Dendritic cell treated with granulocyte-macrophage colony-stimulating factor and Interleukin-4, amounts not matched to agents 40 ng/mL and 50 ng/mL, for 4 days (primary cell): ENCODE results near the gene TANC1.

ENCODE experiments used
- H3K27ac Mint-ChIP-seq: one replicate; pipeline ENCODE4 v1.8.0; 2022; ENCODE audit warnings: mild to moderate bottlenecking, mixed read lengths
- H3K27me3 Mint-ChIP-seq: one replicate; pipeline ENCODE4 v1.8.0; 2022; ENCODE audit warnings: mild to moderate bottlenecking, mixed read lengths
- H3K36me3 Mint-ChIP-seq: one replicate; pipeline ENCODE4 v1.8.0; 2022; ENCODE audit warnings: low read depth, mixed read lengths
- H3K4me1 Mint-ChIP-seq: one replicate; pipeline ENCODE4 v1.8.0; 2022; ENCODE audit warnings: low read depth, mixed read lengths
- H3K4me3 Mint-ChIP-seq: one replicate; pipeline ENCODE4 v1.8.0; 2022; ENCODE audit warnings: mild to moderate bottlenecking, moderate library complexity, mixed read lengths
- H3K9me3 Mint-ChIP-seq: one replicate; pipeline ENCODE4 v1.8.0; 2022; ENCODE audit warnings: mixed read lengths
- intact Hi-C: fragments of 100-400 bp; cut with micrococcal nuclease; formaldehyde crosslinking; loops from one replicate; pipeline ENCODE4 v1.15.0; 2022

The TANC1 gene

DNA sequence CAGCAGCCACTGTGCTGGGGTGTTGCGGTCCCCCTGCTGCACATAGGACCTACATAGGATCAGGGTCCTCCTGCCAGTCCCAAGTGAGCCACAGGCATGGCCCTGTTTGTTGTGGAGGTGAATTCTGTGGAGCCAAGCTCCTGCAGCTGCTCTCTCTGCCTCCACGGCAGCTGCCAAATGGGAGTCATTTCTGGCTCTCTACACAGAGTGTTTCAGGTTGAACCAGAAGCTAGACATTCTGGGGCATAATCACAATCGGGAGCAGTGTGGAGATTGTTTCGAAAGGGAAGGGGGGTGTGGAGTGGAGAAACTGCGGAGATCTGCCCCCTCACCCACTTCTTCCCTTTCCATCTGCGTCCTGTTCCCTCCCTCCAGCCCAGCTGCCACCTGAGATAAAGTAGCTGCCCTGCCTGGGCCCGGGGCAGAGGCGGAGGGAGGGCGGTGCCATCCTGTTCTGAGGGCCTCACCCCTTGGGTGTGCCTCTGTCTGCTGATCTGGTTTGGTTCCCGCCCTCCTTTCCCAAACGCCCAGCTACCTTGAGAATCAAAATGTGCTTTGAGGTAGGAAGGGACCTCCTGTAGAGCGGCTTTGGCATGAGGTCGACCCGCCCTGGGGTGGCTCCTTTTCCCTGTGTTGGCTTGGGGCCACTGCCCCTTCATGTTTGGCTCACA lies 178.7 kb downstream of the TANC1 start:
- no peaks in the 10 kb centered on the region for H3K27me3 Mint-ChIP-seq
- peak overlapping the region; percentile 21 for H3K4me3 Mint-ChIP-seq
- H3K36me3 Mint-ChIP-seq = no peaks in the 10 kb centered on the region
- intact Hi-C loops = no loop called here
- H3K27ac Mint-ChIP-seq = peak overlapping the region; percentile 73
- peaks cover 26% of the 10 kb centered on the region for H3K4me1 Mint-ChIP-seq
- no peaks in the 10 kb centered on the region for H3K9me3 Mint-ChIP-seq

DNA sequence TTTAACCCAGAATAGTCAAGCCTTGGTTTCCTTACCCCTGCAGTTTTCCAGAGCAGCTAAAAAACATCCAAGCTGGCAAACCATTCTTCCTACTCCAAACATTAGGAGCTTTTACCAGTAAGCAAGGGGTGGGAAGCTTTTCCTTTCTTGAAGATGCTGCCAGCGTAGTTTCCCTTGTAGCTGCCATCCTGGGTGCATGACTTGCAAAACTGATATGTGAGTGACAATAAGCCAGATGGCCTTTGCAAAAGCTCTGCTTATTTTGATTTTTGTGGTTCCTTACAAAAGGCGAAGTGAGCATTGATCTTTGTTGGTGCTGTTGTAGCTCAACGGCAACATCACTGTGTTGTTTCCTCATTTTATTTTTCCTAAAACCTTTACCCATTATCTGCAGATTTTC lies 179.2 kb downstream of the TANC1 start:
- Mint-ChIP-seq H3K9me3 (no peaks in the 10 kb centered on the region), H3K4me1 (peaks cover 26% of the 10 kb centered on the region), H3K27me3 (no peaks in the 10 kb centered on the region), H3K27ac (peak overlapping the region; percentile 73), H3K4me3 (peak overlapping the region; percentile 21), H3K36me3 (no peaks in the 10 kb centered on the region)
- intact Hi-C loops = no loop called here

DNA sequence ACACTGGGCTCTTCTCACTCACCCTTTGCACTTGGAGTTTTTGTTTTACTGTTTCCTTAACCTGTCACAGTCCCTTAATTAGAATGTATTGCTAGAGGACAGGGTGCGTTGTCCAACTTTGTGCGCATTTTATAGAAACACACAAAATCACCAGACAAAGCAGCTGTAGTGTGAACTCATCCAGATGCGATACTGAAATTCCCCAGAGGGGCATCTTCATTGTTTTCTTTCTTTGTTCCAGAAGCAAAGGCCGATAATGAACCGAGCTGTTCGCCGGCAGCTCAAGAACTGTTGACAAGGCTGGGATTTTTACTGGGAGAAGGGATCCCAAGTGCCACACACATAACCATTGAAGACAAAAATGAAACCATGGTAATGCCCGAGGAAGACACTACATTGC lies 180.5 kb downstream of the TANC1 start:
- Mint-ChIP-seq H3K36me3 (no peaks in the 10 kb centered on the region), H3K9me3 (no peaks in the 10 kb centered on the region), H3K27me3 (peaks cover 4% of the 10 kb centered on the region), H3K27ac (no peak overlapping the region), H3K4me1 (peaks cover 32% of the 10 kb centered on the region), H3K4me3 (no peak overlapping the region)
- intact Hi-C loops = no loop called here

DNA sequence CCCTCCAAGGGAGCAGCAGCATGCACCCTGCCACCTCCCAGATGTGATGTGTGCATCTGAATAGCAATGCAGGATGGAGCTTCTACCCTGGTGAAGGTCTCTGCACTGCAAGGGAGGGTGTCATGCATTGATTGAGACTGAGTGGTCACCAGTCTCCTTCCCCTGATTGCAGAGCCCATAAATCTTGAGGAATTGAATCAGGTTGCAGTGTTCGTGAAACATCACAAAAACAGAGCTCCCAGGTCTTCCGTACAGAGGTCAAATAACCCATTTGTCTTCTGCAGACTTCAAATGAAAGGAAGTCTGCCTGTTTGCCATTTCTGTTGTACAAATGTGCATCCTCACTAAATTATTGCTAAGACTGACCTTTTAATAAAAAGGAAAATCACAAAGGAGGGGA lies 181.3 kb downstream of the TANC1 start:
- H3K36me3 Mint-ChIP-seq = no peaks in the 10 kb centered on the region
- no peak overlapping the region for H3K4me3 Mint-ChIP-seq
- no peak overlapping the region for H3K27ac Mint-ChIP-seq
- H3K9me3 Mint-ChIP-seq = no peaks in the 10 kb centered on the region
- intact Hi-C loops = no loop called here
- peaks cover 4% of the 10 kb centered on the region for H3K27me3 Mint-ChIP-seq
- peaks cover 28% of the 10 kb centered on the region for H3K4me1 Mint-ChIP-seq

DNA sequence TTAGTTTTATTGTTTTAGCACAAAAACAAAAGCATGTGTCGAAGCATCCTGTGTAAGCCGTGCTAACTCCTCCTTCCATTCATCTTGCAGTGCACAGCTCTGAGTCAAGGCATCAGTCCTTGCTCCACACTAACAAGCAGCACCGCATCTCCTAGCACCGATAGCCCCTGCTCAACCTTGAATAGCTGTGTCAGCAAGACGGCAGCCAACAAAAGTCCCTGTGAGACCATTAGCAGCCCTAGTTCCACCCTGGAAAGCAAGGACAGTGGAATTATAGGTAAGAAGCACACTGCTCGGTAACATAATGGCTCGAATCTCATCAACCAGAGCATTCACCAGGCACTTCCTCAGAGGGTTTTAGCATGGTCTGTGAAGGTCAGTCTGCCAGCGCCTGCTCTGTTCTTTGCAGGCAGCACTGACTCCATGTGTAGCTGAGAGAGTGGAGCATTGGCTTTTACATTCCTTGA lies 181.9 kb downstream of the TANC1 start:
- H3K36me3 Mint-ChIP-seq = no peaks in the 10 kb centered on the region
- intact Hi-C loops = no loop called here
- H3K27me3 Mint-ChIP-seq = peaks cover 4% of the 10 kb centered on the region
- no peak overlapping the region for H3K27ac Mint-ChIP-seq
- peaks cover 22% of the 10 kb centered on the region for H3K4me1 Mint-ChIP-seq
- no peaks in the 10 kb centered on the region for H3K9me3 Mint-ChIP-seq
- H3K4me3 Mint-ChIP-seq = no peak overlapping the region

DNA sequence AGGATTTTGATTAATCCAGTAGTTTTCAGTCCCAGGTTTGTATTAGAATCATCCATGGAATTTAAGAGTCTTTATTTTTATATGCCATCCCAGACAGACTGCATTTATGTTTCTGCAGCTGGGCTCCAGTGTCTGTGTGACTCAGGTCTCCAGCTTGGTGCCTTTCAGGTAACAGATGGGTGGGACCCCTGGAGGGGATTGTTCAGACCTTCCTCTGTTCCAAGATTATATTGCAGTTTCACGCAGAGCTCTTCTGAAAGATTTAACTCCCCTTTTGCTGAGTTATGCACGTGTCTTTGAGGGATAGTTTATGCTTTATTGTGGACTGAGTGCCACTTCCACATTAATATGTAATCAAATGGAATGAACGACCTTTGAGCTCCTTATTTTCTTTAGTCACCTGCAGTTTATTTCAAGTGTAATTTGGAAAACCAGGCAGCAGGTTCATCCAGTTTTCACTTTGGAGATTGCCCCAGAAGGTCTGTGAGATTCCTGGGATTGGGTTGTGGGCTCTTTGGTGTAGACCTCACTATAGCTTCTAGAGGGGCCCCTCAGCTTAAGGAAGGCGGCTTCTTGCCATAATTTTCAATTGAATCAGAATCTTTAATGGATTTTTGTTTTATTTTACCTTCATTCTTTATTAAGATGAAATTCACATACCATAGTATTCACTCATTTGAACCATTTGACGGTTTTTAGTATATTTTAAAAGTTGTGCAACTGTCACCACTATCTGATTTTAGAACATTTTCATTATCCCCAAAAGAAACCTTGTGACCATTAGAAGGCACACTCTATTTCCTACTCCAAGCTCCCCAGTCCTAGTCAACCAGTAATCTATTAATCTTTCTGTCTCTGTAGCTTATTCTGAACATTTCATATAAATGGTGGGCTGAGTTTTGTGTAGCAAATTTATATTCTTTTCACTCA lies 183.0 kb downstream of the TANC1 start:
- H3K4me1 Mint-ChIP-seq = peaks cover 20% of the 10 kb centered on the region
- no peak overlapping the region for H3K4me3 Mint-ChIP-seq
- H3K9me3 Mint-ChIP-seq = no peaks in the 10 kb centered on the region
- no peaks in the 10 kb centered on the region for H3K36me3 Mint-ChIP-seq
- H3K27ac Mint-ChIP-seq = no peak overlapping the region
- peaks cover 4% of the 10 kb centered on the region for H3K27me3 Mint-ChIP-seq
- intact Hi-C loops = no loop called here

DNA sequence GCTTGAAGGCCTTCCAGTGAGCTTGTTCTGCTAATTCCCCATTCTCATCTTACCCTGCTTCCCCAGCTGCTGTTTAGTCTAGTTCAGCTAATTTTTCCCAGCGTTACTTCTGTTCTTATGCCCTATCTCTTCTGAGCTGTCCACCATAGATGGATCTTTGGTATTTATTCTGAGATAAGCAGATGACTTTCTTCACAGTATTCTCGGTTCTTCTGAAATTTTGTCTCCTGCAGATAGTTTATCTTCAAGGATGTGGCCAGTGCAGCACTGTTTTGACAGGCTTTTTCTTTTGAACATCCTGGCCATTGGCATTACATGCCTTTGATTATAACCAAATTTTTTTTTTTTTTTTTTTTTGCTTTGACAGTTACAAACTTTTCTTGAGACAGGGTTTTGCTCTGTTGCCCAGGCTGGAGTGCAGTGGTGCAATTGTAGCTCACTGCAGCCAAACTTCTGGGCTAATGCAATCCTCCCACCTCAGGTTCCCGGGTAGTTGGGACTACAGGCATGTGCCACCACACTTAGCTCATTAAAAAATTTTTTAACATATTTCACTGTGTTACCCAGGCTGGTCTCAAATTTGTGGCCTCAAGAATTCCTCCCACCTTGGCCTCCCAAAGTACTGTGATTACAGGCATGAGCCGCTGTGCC lies 183.8 kb downstream of the TANC1 start:
- Mint-ChIP-seq H3K4me1 (peaks cover 15% of the 10 kb centered on the region), H3K27me3 (peaks cover 4% of the 10 kb centered on the region), H3K4me3 (no peak overlapping the region), H3K9me3 (no peaks in the 10 kb centered on the region), H3K27ac (no peak overlapping the region), H3K36me3 (no peaks in the 10 kb centered on the region)
- intact Hi-C loops = no loop called here

DNA sequence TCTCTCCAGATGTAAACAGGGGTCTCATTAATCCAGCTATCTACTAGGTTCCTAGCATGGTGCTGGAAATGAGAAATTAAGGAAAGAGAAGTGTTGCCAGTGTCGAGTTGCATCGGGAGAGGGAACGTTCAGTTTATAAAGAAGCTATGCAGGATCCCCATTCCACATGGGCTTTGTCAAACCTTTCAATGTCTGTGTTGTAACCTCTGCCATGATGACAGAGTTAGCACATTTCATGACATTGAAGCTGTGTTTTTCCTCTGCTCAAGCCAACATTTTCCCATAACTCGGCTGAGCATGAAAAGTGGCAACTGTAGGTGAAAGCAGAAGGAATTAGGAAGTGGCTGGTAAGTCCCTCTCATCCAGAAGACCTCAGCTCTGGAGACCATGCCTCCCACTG lies 184.6 kb downstream of the TANC1 start:
- intact Hi-C loops = no loop called here
- Mint-ChIP-seq H3K4me1 (peaks cover 13% of the 10 kb centered on the region), H3K9me3 (no peaks in the 10 kb centered on the region), H3K27me3 (peaks cover 4% of the 10 kb centered on the region), H3K36me3 (no peaks in the 10 kb centered on the region), H3K4me3 (no peak overlapping the region), H3K27ac (no peak overlapping the region)

DNA sequence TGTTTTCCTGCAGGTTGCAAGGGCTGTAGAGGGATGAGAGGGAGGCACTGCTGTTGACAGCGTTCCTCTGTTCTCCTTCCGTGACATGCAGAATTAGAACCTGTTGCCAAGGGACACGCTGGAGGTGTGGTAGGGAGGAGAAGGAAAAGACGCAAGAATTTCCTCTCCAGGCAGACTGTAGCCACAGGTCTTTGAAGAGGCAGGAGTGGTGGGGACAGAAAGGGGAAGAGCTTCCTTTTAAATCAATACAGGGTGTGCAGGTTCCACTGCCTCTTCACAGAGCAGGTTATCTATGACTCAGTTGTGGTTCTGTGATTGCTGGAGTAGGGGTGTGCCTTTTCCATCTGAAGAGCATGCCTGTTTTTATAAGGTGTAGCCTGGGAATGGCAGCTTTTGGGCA lies 185.0 kb downstream of the TANC1 start:
- Mint-ChIP-seq H3K27ac (no peak overlapping the region), H3K4me3 (no peak overlapping the region), H3K36me3 (no peaks in the 10 kb centered on the region), H3K4me1 (peaks cover 12% of the 10 kb centered on the region), H3K27me3 (peaks cover 4% of the 10 kb centered on the region), H3K9me3 (no peaks in the 10 kb centered on the region)
- intact Hi-C loops = no loop called here

DNA sequence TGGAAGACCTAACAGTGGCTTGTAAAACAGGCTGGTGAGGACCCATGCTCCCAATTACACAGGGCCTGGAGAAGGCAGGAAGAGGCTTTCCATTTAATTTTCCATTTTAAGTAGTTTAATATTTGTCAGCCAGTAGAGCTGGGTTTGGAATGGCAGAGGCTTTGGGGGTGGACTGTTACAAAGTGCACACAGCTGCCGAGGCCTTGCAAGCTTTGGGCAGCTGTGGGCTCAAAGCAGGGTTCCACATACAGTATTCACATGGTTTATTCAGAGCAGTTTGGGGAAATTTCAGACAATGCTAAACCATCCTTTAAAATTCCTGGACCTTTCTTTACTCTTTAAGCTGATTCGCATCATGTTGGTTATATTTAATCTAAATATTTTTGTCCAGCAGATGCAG lies 185.5 kb downstream of the TANC1 start:
- peaks cover 4% of the 10 kb centered on the region for H3K27me3 Mint-ChIP-seq
- intact Hi-C loops = no loop called here
- no peaks in the 10 kb centered on the region for H3K9me3 Mint-ChIP-seq
- no peak overlapping the region for H3K4me3 Mint-ChIP-seq
- H3K36me3 Mint-ChIP-seq = no peaks in the 10 kb centered on the region
- H3K27ac Mint-ChIP-seq = no peak overlapping the region
- H3K4me1 Mint-ChIP-seq = peaks cover 12% of the 10 kb centered on the region

DNA sequence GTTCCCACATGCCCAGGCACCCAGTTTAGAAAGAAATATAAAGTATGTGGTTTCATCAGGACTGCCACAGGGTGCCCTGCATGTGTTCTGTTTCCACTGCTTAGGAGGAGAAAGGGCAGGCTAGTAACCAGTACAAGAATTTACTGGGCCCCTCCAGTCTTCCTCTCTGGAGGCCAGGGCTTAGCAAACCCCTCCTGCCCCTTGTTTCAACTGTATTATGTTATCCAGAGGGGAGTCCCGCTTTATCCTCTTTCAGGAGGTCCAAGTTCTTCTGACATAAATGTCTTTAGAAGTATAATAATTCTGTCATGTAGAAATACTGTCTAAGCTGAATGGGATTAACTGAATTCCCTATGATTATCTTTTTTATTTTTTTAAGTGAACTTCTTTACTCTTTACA lies 185.9 kb downstream of the TANC1 start:
- no peak overlapping the region for H3K27ac Mint-ChIP-seq
- H3K4me1 Mint-ChIP-seq = peaks cover 12% of the 10 kb centered on the region
- intact Hi-C loops = no loop called here

DNA sequence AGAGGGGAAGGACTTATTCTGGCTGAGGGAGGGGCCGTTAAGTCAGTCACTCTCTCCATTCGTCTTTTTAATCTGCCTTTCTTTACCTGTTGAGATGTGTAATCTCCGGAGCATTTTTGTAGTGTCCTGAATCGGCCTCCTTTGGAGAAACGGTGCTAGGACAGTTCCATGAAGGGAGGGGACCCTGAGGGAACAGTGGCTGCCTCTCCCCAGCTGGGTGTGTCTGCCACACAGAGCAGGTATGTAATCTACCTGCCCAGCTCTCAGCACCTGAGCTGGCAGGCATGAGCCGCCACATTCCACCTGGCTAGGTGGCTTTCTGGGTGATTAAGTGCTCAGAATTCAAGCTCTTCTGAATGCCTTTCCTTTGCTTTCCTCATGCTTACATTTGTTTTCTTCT lies 186.9 kb downstream of the TANC1 start:
- H3K4me1 Mint-ChIP-seq = peaks cover 13% of the 10 kb centered on the region
- no peaks in the 10 kb centered on the region for H3K36me3 Mint-ChIP-seq
- H3K27me3 Mint-ChIP-seq = peaks cover 4% of the 10 kb centered on the region
- no peak overlapping the region for H3K27ac Mint-ChIP-seq
- intact Hi-C loops = no loop called here
- no peak overlapping the region for H3K4me3 Mint-ChIP-seq
- no peaks in the 10 kb centered on the region for H3K9me3 Mint-ChIP-seq

More for the DNA sequence above, 185.9 kb downstream of the TANC1 start:
- Mint-ChIP-seq H3K9me3 (no peaks in the 10 kb centered on the region), H3K27me3 (peaks cover 4% of the 10 kb centered on the region), H3K4me3 (no peak overlapping the region), H3K36me3 (no peaks in the 10 kb centered on the region)

DNA sequence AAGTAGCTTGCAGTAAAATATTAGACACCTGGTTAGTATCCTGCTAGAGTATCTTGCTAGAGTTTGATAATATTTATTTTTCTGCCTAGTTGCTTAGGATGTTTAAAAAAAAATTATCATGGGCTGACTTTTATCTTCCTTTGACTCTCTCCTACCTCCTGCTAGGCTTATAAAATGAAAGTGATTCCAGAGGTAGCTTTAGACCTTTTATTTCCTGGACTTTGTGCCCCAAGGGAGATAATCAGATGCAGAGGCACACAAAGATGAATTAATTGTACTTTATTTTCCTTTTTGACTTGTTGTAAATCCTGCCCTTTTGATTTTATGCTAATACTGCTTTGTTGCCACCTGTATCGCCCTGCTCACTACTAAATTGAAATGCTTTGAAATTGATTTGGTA lies 187.4 kb downstream of the TANC1 start:
- no peak overlapping the region for H3K4me3 Mint-ChIP-seq
- intact Hi-C loops = no loop called here
- no peaks in the 10 kb centered on the region for H3K9me3 Mint-ChIP-seq
- peaks cover 18% of the 10 kb centered on the region for H3K4me1 Mint-ChIP-seq
- H3K27ac Mint-ChIP-seq = no peak overlapping the region
- H3K36me3 Mint-ChIP-seq = no peaks in the 10 kb centered on the region
- peaks cover 4% of the 10 kb centered on the region for H3K27me3 Mint-ChIP-seq

DNA sequence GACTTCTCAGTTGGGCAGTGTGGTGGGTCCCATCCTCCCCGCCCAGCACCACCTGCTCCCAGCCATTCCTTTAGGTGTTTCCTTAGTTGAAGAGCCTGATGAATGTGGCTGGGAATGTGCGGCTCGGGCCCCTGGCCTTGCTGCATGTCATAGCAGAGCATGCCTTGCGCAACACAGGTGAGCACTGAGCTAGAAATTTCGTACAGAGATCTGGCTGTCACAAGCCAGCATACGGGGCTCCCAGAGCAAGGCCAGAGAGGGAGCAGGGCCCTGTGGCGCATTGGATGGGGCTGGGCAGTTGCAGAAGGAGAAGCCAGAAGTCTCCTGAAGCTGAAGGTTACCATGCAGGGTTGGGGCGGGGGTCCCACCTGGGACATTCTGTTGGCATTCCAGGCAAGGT lies 188.4 kb downstream of the TANC1 start:
- Mint-ChIP-seq H3K27ac (no peak overlapping the region), H3K27me3 (peaks cover 4% of the 10 kb centered on the region), H3K9me3 (no peaks in the 10 kb centered on the region), H3K4me1 (peaks cover 21% of the 10 kb centered on the region), H3K4me3 (no peak overlapping the region), H3K36me3 (no peaks in the 10 kb centered on the region)
- intact Hi-C loops = no loop called here
